Breast epithelium (tissue), 3 donors: ENCODE data around the gene POTEF.
"Not testable (repeated sequence)": the region's sequence is repeated elsewhere in the genome, so short reads cannot be mapped to it uniquely, and the experiment has no call there.

Source experiments
- POLR2A ChIP-seq: fragments of 450-650 bp; IDR thresholded peaks from one replicate; pipeline ENCODE4 v1.6.1; 2016; ENCODE audit warnings: antibody characterized with exemption, mild to moderate bottlenecking, moderate library complexity
- POLR2AphosphoS5 ChIP-seq, 3 donors: sonication (generic); formaldehyde crosslinking; IDR thresholded peaks; one replicate each; pipeline ENCODE4 v1.6.1; 2017; ENCODE audit warnings: antibody characterized with exemption in 3 of 3
- TF ChIP-seq, protein P1 (sequence below), 3 donors: fragments of 450-650 bp; IDR thresholded peaks; one replicate each; pipeline ENCODE4 v1.5.1; 2016 to 2017; ENCODE audit warnings: antibody characterized with exemption in 3 of 3, mild to moderate bottlenecking in 3 of 3, moderate library complexity in 3 of 3

DNA sequence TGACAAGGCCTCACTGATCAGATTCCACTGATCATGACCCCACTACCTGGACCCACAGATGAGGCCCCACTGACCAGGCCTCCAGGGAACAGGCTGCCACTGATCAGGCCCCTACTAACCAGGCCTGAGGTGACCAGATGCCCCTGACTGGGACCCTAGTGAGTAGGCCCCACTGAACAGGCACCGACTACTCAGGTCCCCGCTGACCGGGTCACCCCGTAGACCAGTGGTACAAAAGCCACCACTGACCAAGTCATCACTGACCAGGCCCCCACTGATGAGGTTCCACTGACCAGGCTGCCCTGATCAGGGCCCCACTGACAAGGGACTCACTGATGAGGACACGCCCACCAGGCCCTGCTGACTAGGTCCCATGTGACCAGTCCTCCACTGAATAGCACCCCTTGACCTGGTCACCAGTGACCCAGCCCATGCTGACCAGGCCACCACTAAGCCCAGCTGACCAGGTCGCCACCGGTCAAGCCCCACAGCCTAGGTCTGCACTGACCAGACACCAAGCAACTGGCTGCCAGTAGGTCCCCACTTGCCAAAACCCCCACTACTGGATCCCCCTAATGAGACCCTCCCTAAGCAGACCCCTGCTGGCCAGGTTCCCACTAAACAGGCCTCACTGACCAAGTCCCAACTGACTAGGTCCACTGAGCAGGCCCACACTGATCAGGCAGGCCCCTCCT, 75.7 kb downstream of the POTEF start:
- TF ChIP-seq, protein P1, sequence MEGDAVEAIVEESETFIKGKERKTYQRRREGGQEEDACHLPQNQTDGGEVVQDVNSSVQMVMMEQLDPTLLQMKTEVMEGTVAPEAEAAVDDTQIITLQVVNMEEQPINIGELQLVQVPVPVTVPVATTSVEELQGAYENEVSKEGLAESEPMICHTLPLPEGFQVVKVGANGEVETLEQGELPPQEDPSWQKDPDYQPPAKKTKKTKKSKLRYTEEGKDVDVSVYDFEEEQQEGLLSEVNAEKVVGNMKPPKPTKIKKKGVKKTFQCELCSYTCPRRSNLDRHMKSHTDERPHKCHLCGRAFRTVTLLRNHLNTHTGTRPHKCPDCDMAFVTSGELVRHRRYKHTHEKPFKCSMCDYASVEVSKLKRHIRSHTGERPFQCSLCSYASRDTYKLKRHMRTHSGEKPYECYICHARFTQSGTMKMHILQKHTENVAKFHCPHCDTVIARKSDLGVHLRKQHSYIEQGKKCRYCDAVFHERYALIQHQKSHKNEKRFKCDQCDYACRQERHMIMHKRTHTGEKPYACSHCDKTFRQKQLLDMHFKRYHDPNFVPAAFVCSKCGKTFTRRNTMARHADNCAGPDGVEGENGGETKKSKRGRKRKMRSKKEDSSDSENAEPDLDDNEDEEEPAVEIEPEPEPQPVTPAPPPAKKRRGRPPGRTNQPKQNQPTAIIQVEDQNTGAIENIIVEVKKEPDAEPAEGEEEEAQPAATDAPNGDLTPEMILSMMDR (IDR thresholded peaks at IDR 0.05), result not testable (repeated sequence)
- TF ChIP-seq POLR2A; POLR2AphosphoS5 (IDR thresholded peaks at IDR 0.05): not testable (repeated sequence)
